Left lung (tissue), 10 donors: Measurements from ENCODE around the gene PHF23. TPM values are rescaled to one million over a fixed set of nuclear protein-coding genes. Genes with fewer than 3 reads are reported as not detected.

Source experiments
- ATAC-seq: fragments of 200-7000 bp; cut with Tn5 transposase; one replicate; pipeline ENCODE4 v1.9.1; 2020; ENCODE audit warnings: moderate library complexity
- DNase-seq, 4 donors: peaks; one replicate each; pipeline ENCODE4 v3.0.0-alpha.2; 2013 to 2020
- H3K27ac ChIP-seq, 2 donors: fragments of 200-600 bp; sonication (generic) in 1 of 2; one replicate each; pipeline versions ENCODE4 v1.5.0 to v1.8.0; 2020 to 2021
- H3K27me3 ChIP-seq, 2 donors: fragments of 200-600 bp; sonication (generic) in 1 of 2; one replicate each; pipeline versions ENCODE4 v1.5.0 to v1.8.0; 2020 to 2021
- H3K36me3 ChIP-seq, 2 donors: fragments of 200-600 bp; sonication (generic) in 1 of 2; one replicate each; pipeline versions ENCODE4 v1.5.0 to v1.8.0; 2020 to 2021
- H3K4me1 ChIP-seq, 2 donors: fragments of 200-600 bp; one replicate each; pipeline ENCODE4 v1.8.0; 2021
- H3K4me3 ChIP-seq, 2 donors: fragments of 200-600 bp; sonication (generic) in 1 of 2; one replicate each; pipeline versions ENCODE4 v1.5.0 to v1.8.0; 2020 to 2021; ENCODE audit warnings: mild to moderate bottlenecking in 1 of 2
- H3K9me3 ChIP-seq, 2 donors: fragments of 200-600 bp; sonication (generic) in 1 of 2; one replicate each; pipeline versions ENCODE4 v1.5.0 to v1.8.0; 2020 to 2021
- intact Hi-C, 2 donors: fragments of 100-400 bp; cut with DNase I; formaldehyde crosslinking; loops; one replicate each; pipeline versions ENCODE4 v1.11.2 to v1.14.2; 2022
- polyA plus RNA-seq, 6 donors: library from polyadenylated mRNA; unstranded; fragments of 120-200 nt; gene quantifications; one replicate each; pipeline ENCODE4 v1.2.1, GENCODE V29; 2013; ENCODE audit not compliant: insufficient read length in 6 of 6
- total RNA-seq, 2 donors: library from RNA; stranded (reverse); fragmentation: NEBNext Ultra II Directional; extraction: Animal tissue kit (Norgen Biotek cat#: 25700); gene quantifications; one replicate each; pipeline ENCODE4 v1.2.1, GENCODE V29; 2021
- TF ChIP-seq, protein P1 (sequence below), 2 donors: fragments of 200-600 bp; sonication (generic) in 1 of 2; IDR thresholded peaks; one replicate each; pipeline versions ENCODE4 v1.5.0 to v1.8.0; 2021; ENCODE audit warnings: antibody characterized with exemption in 2 of 2
- donor health status: DM: no; HTN: yes; CAD: no.
- donor health status: DM: no; HTN: no; CAD: no.

PHF23 gene
- total and polyA plus RNA-seq, 8 donors = 31.1 to 51.2 (median 44.5) TPM

DNA sequence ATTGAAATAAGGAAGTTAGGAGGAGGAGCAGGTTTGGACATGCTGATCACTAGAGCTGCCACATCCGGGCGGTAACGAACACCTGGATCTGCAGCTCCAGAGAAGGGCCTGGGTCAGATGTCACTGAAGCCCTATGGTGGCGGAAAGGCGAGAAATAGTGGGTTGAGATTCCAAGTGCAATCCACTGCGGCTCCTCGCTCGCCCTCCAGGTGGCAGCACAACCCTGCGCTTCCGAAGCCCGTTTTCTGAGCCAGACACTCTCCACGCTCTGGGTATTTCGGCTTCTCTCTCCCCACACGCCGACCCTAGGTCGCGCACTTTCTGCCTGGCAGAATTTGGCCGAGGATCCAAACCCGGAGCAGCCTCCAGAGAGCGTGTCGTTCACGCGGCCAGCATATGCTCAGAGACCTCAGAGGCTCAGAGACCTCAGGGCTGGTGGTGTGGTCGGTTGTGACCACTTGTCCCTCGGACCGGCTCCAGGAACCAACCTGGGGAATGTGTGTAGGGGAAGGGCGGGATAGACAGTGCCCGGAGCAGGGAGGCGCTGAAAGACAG lies 41.3 kb upstream of the PHF23 start:
- intact Hi-C loops = no loop called here
- DNase-seq (peak; percentile 82 to 93 (median 86)), ATAC-seq (peak; percentile 93)
- peaks cover 17 to 24% of the 10 kb centered on the region in 2 donors for H3K4me1 ChIP-seq
- H3K4me3 ChIP-seq = peak overlapping the region; percentile 31 to 46
- peak overlapping the region; percentile 62 to 65 for H3K27ac ChIP-seq
- H3K27me3 ChIP-seq = peaks cover 0 to 36% of the 10 kb centered on the region in 2 donors
- no peaks in the 10 kb centered on the region for H3K36me3 ChIP-seq
- no peaks in the 10 kb centered on the region for H3K9me3 ChIP-seq
- TF ChIP-seq, protein P1, sequence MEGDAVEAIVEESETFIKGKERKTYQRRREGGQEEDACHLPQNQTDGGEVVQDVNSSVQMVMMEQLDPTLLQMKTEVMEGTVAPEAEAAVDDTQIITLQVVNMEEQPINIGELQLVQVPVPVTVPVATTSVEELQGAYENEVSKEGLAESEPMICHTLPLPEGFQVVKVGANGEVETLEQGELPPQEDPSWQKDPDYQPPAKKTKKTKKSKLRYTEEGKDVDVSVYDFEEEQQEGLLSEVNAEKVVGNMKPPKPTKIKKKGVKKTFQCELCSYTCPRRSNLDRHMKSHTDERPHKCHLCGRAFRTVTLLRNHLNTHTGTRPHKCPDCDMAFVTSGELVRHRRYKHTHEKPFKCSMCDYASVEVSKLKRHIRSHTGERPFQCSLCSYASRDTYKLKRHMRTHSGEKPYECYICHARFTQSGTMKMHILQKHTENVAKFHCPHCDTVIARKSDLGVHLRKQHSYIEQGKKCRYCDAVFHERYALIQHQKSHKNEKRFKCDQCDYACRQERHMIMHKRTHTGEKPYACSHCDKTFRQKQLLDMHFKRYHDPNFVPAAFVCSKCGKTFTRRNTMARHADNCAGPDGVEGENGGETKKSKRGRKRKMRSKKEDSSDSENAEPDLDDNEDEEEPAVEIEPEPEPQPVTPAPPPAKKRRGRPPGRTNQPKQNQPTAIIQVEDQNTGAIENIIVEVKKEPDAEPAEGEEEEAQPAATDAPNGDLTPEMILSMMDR (IDR thresholded peaks at IDR 0.05) = peak; percentile 95 to 96

DNA sequence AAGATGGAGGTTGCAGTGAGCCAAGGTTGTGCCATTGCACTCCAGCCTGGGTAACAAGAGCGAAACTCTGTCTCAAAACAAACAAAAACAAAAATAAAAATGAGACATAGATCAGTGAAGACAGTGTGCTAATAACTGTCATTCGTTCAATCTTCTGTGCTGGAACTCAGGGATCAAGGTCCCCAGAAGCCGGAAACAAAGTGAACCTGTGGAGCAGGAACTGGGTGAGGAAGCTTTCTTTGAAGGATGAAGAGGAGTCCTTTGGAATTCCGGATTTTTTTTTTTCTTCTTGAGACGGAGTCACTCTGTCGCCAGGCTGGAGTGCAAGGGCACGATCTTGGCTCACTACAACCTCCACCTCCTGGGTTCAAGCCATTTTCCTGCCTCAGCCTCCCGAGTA lies 40.2 kb upstream of the PHF23 start:
- ATAC-seq (no peak), DNase-seq (no peak)
- Histone ChIP-seq H3K36me3 (no peaks in the 10 kb centered on the region), H3K4me1 (peaks cover 17 to 24% of the 10 kb centered on the region in 2 donors), H3K27ac (no peak overlapping the region), H3K27me3 (peaks cover 0 to 36% of the 10 kb centered on the region in 2 donors), H3K9me3 (no peaks in the 10 kb centered on the region), H3K4me3 (no peak overlapping the region)
- intact Hi-C loops = no loop called here
- TF ChIP-seq, protein P1 (IDR thresholded peaks at IDR 0.05) = no peak

DNA sequence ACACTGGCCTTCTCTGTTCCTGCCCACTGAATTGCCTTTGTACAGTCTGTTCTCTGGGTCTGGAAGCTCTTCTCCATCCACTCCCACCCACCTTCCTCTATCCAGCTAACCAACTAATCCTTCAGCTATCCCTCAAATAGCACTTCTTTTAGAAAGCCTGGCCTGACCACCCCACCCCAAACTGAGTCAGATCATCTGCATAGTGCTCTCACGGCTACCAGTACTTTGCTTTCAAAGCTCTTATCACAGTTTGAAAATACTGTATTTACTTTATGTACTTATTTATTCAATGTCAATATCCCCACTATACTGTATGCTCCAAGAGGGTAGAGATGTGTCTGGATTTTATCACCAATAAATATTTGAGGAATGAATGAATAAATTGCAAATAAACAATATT lies 27.5 kb upstream of the PHF23 start:
- ATAC-seq = no peak
- TF ChIP-seq, protein P1 (IDR thresholded peaks at IDR 0.05) = no peak
- Histone ChIP-seq H3K27ac (no peak overlapping the region), H3K27me3 (peaks cover 9 to 43% of the 10 kb centered on the region in 2 donors), H3K4me1 (peaks cover 3 to 21% of the 10 kb centered on the region in 2 donors), H3K4me3 (no peak overlapping the region), H3K36me3 (no peaks in the 10 kb centered on the region), H3K9me3 (no peaks in the 10 kb centered on the region)
- no peak for DNase-seq
- intact Hi-C loops = no loop called here

DNA sequence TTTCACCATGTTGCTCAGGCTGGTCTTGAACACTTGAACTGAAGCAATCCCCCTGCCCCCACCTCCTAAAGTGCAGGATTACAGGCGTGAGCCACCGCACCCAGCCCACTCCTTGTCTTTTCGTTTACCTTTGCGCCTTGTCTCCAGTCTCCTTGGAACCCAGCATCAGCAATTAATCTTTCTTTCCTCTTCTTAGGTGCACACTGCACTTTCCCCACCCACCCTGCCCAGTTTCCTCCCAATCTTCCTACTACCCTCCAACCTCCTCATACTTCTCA lies 24.5 kb upstream of the PHF23 start:
- peak overlapping the region; percentile 46 to 88 for H3K27ac ChIP-seq
- H3K4me3 ChIP-seq = peak overlapping the region in 1 of 2 donors; percentile 59
- peaks cover 0 to 18% of the 10 kb centered on the region in 2 donors for H3K36me3 ChIP-seq
- no peaks in the 10 kb centered on the region for H3K9me3 ChIP-seq
- TF ChIP-seq, protein P1 (IDR thresholded peaks at IDR 0.05) = no peak
- H3K27me3 ChIP-seq = peaks cover 10 to 58% of the 10 kb centered on the region in 2 donors
- DNase-seq = no peak
- intact Hi-C loops = no loop called here
- peaks cover 3 to 43% of the 10 kb centered on the region in 2 donors for H3K4me1 ChIP-seq
- no peak for ATAC-seq

DNA sequence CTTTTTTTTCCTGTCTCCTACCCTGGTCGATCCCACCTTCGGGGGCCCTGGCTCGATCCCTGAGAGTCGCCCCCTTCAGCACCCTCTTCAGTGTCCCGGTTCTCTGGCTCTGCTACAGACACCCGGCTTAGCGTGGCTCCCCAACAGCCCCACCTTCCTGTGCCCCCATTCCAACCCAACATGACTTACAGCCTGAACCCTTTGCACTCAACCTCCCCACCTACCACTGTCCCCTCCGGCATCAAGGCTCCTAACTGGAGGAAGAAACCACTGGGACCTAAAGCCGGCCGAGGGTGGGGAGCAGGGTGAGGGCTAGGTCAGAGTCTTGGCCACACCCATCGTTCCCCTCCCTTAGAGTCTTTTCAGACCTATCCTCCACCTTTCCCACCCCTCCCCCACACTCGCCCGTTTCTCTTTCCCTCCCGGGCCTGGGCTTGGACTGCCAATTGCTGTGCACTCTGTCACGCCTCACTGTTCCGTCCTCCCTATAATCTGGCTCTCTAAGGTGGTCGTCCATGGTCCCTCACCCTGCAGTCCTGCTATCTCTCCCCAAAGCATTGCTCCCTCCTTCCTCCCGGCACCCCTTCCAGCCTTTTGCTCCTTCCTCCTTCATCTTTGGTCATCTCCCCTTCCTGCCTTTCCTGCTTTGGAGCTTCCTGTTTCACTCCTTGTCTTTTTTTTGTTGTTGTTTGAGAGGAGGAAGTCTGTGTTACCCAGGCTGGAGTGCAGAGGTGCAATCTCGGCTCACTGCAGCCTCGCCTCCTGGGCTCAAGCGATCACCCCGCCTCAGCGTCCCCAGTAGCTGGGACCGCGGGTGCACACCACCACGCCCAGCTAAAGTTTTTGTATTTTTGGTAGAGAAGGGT lies 23.9 kb upstream of the PHF23 start:
- H3K27me3 ChIP-seq = peaks cover 10 to 58% of the 10 kb centered on the region in 2 donors
- H3K9me3 ChIP-seq = no peaks in the 10 kb centered on the region
- peak; percentile 72 for ATAC-seq
- H3K4me1 ChIP-seq = peaks cover 3 to 46% of the 10 kb centered on the region in 2 donors
- DNase-seq = peak in 2 of 4 donors; percentile 60 to 81
- peak overlapping the region; percentile 46 to 88 for H3K27ac ChIP-seq
- intact Hi-C loops = no loop called here
- TF ChIP-seq, protein P1 (IDR thresholded peaks at IDR 0.05) = no peak
- peak overlapping the region; percentile 56 to 59 for H3K4me3 ChIP-seq
- H3K36me3 ChIP-seq = peaks cover 0 to 23% of the 10 kb centered on the region in 2 donors
